ENCODE results near the gene TRIM58. TPM values are rescaled to one million over a fixed set of nuclear protein-coding genes. Genes with fewer than 3 reads are reported as not detected.

Gene TRIM58
- total and polyA plus RNA-seq, 2 donors from 2014 or later, result 0.11 to 0.50 TPM

- Histone ChIP-seq H3K4me3 (ENCODE audit: low read length in 3 of 3) (no peak overlapping the region), H3K4me1 (ENCODE audit: control insufficient read depth in 2 of 3, insufficient read depth in 2 of 3, low read depth in 1 of 3, low read length in 3 of 3) (no peaks in the 10 kb centered on the region), H3K9me3 (ENCODE audit: control insufficient read depth in 2 of 3, insufficient read depth in 1 of 3, low read length in 3 of 3) (no peaks in the 10 kb centered on the region), H3K27me3 (ENCODE audit: control insufficient read depth, insufficient read depth, low read length) (no peaks in the 10 kb centered on the region), H3K9ac (ENCODE audit: low read length in 3 of 3) (no peak overlapping the region), H3K36me3 (ENCODE audit: control insufficient read depth in 2 of 3, insufficient read depth in 3 of 3, low read length in 3 of 3) (no peaks in the 10 kb centered on the region), H3K27ac (ENCODE audit: low read depth in 2 of 2, low read length in 2 of 2) (no peak overlapping the region)
- TF ChIP-seq CTCF (IDR thresholded peaks at IDR 0.05; ENCODE audit: borderline replicate concordance, extremely low read depth, insufficient read depth), result no peak
- FAIRE-seq (no peak), DNase-seq (no peak)
- intact Hi-C loops (cut with DNase I), result no loop called here
These were observed 39.0 kb downstream of the TRIM58 start for GRCh38 chr1:247895976-247896375.

GRCh38 chr1:247904122-247904521 lies 47.1 kb downstream of the TRIM58 start:
- intact Hi-C loops (cut with DNase I), result no loop called here
- FAIRE-seq, result no peak

GRCh38 chr1:247905181-247905580 lies 48.2 kb downstream of the TRIM58 start:
- Histone ChIP-seq H3K36me3 (ENCODE audit: control insufficient read depth in 2 of 3, insufficient read depth in 3 of 3, low read length in 3 of 3) (no peaks in the 10 kb centered on the region), H3K9ac (ENCODE audit: low read length in 3 of 3) (no peak overlapping the region), H3K27ac (ENCODE audit: low read depth in 2 of 2, low read length in 2 of 2) (no peak overlapping the region), H3K4me1 (ENCODE audit: control insufficient read depth in 2 of 3, insufficient read depth in 2 of 3, low read depth in 1 of 3, low read length in 3 of 3) (no peaks in the 10 kb centered on the region), H3K4me3 (ENCODE audit: low read length in 3 of 3) (no peak overlapping the region), H3K27me3 (ENCODE audit: control insufficient read depth, insufficient read depth, low read length) (no peaks in the 10 kb centered on the region), H3K9me3 (ENCODE audit: control insufficient read depth in 2 of 3, insufficient read depth in 1 of 3, low read length in 3 of 3) (peaks cover 0 to 2% (median 0%) of the 10 kb centered on the region in 3 donors)
- no peak for FAIRE-seq
- DNase-seq, result no peak
- no peak for TF ChIP-seq CTCF (IDR thresholded peaks at IDR 0.05; ENCODE audit: borderline replicate concordance, extremely low read depth, insufficient read depth)
- intact Hi-C loops (cut with DNase I), result no loop called here

More at GRCh38 chr1:247904122-247904521, 47.1 kb downstream of the TRIM58 start:
- Histone ChIP-seq H3K9ac (ENCODE audit: low read length in 3 of 3) (no peak overlapping the region), H3K4me3 (ENCODE audit: low read length in 3 of 3) (no peak overlapping the region), H3K27ac (ENCODE audit: low read depth in 2 of 2, low read length in 2 of 2) (no peak overlapping the region), H3K27me3 (ENCODE audit: control insufficient read depth, insufficient read depth, low read length) (no peaks in the 10 kb centered on the region), H3K4me1 (ENCODE audit: control insufficient read depth in 2 of 3, insufficient read depth in 2 of 3, low read depth in 1 of 3, low read length in 3 of 3) (no peaks in the 10 kb centered on the region), H3K9me3 (ENCODE audit: control insufficient read depth in 2 of 3, insufficient read depth in 1 of 3, low read length in 3 of 3) (peaks cover 0 to 2% (median 0%) of the 10 kb centered on the region in 3 donors), H3K36me3 (ENCODE audit: control insufficient read depth in 2 of 3, insufficient read depth in 3 of 3, low read length in 3 of 3) (no peaks in the 10 kb centered on the region)
- no peak for DNase-seq
- TF ChIP-seq CTCF (IDR thresholded peaks at IDR 0.05; ENCODE audit: borderline replicate concordance, extremely low read depth, insufficient read depth), result no peak

- Histone ChIP-seq H3K9me3 (ENCODE audit: control insufficient read depth in 2 of 3, insufficient read depth in 1 of 3, low read length in 3 of 3) (peaks cover 0 to 2% (median 0%) of the 10 kb centered on the region in 3 donors), H3K36me3 (ENCODE audit: control insufficient read depth in 2 of 3, insufficient read depth in 3 of 3, low read length in 3 of 3) (no peaks in the 10 kb centered on the region), H3K27me3 (ENCODE audit: control insufficient read depth, insufficient read depth, low read length) (no peaks in the 10 kb centered on the region), H3K27ac (ENCODE audit: low read depth in 2 of 2, low read length in 2 of 2) (no peak overlapping the region), H3K4me3 (ENCODE audit: low read length in 3 of 3) (peak overlapping the region in 1 of 3 donors; percentile 21), H3K4me1 (ENCODE audit: control insufficient read depth in 2 of 3, insufficient read depth in 2 of 3, low read depth in 1 of 3, low read length in 3 of 3) (no peaks in the 10 kb centered on the region), H3K9ac (ENCODE audit: low read length in 3 of 3) (no peak overlapping the region)
- no peak for DNase-seq
- no peak for TF ChIP-seq CTCF (IDR thresholded peaks at IDR 0.05; ENCODE audit: borderline replicate concordance, extremely low read depth, insufficient read depth)
- FAIRE-seq, result no peak
- intact Hi-C loops (cut with DNase I), result no loop called here
These were observed 49.0 kb downstream of the TRIM58 start for GRCh38 chr1:247905910-247906503.
